Lung (tissue), 12 donors: ENCODE results near the gene ATXN3. TPM values are rescaled to one million over a fixed set of nuclear protein-coding genes. Genes with fewer than 3 reads are reported as not detected.

Experiments
- ATAC-seq: fragments of 200-7000 bp; cut with Tn5 transposase; one replicate; pipeline ENCODE4 v1.9.1; 2020; ENCODE audit warnings: moderate number of reproducible peaks; ENCODE audit not compliant: insufficient read depth, low FRiP score
- DNase-seq, 3 donors: peaks; one replicate each; pipeline ENCODE4 v3.0.0-alpha.2; 2013 to 2017
- H3K27ac ChIP-seq, 2 donors: one replicate each; pipeline ENCODE4 v1.5.1; 2013; ENCODE audit warnings: mild to moderate bottlenecking in 2 of 2, moderate library complexity in 2 of 2, control low read depth in 1 of 2, inconsistent platforms in 1 of 2, low read depth in 1 of 2, low read length in 1 of 2
- H3K27me3 ChIP-seq, 3 donors: one replicate each; pipeline ENCODE4 v1.5.1; 2013; ENCODE audit warnings: low read length in 2 of 3; ENCODE audit not compliant: control insufficient read depth in 3 of 3, insufficient read depth in 3 of 3
- H3K36me3 ChIP-seq, 4 donors: one replicate each; pipeline ENCODE4 v1.5.1; 2013; ENCODE audit warnings: low read length in 4 of 4, mild to moderate bottlenecking in 1 of 4, moderate library complexity in 1 of 4; ENCODE audit not compliant: control insufficient read depth in 4 of 4, insufficient read depth in 4 of 4
- H3K4me1 ChIP-seq, 5 donors: one replicate each; pipeline ENCODE4 v1.5.1; 2013; ENCODE audit warnings: low read length in 5 of 5, mild to moderate bottlenecking in 2 of 5, moderate library complexity in 1 of 5; ENCODE audit not compliant: control insufficient read depth in 5 of 5, insufficient read depth in 5 of 5
- H3K4me3 ChIP-seq: one replicate; pipeline ENCODE4 v1.5.1; 2013; ENCODE audit warnings: mild to moderate bottlenecking, control low read depth, moderate library complexity
- H3K9ac ChIP-seq, 2 donors: one replicate each; pipeline ENCODE4 v1.5.1; 2013; ENCODE audit warnings: low read length in 2 of 2, control low read depth in 1 of 2; ENCODE audit not compliant: insufficient read depth in 1 of 2
- H3K9me3 ChIP-seq, 4 donors: one replicate each; pipeline ENCODE4 v1.5.1; 2013; ENCODE audit warnings: low read length in 3 of 4, mild to moderate bottlenecking in 1 of 4, moderate library complexity in 1 of 4; ENCODE audit not compliant: control insufficient read depth in 4 of 4, insufficient read depth in 3 of 4
- WGBS, 2 donors: extraction: QIAGEN DNeasy Blood & Tissue Kit; methylation state at CpG; one replicate each; pipeline ENCODE4 v1.1.7; 2013; 5-methylcytosine and 5-hydroxymethylcytosine counted together
- polyA plus RNA-seq, 2 donors: library from polyadenylated mRNA; stranded (reverse); fragments of 200-250 nt; gene quantifications; one replicate each; pipeline ENCODE4 v1.2.1, GENCODE V29; 2013
- total RNA-seq, 2 donors: library from RNA; depleted of rRNA in 1 of 2; stranded (reverse); fragments of >200 nt in 1 of 2; gene quantifications; one replicate each; pipeline ENCODE4 v1.2.1, GENCODE V29; 2014 to 2021
- TF ChIP-seq, protein P1 (sequence below): IDR thresholded peaks from 2 replicates; pipeline ENCODE4 v1.5.1; 2012; ENCODE audit warnings: mild to moderate bottlenecking; ENCODE audit errors: control extremely low read depth, extremely low read depth
- donor health status: control.
- donor health status: control.
- donor health status: Bipolar disorder and iron deficiency.
- donor health status: healthy.
- donor health status: DM: yes; HTN: yes; CAD: no.

ATXN3 gene
- total and polyA plus RNA-seq, 4 donors: 13.7 to 68.1 (median 21.3) TPM

- H3K4me3 ChIP-seq: peak within 1 kb of the TSS; percentile 87
- no peaks in the 10 kb centered on the region for H3K9me3 ChIP-seq
- ATAC-seq: peak; percentile 91
- peak within 1 kb of the TSS; percentile 96 to 99 for H3K9ac ChIP-seq
- peak within 1 kb of the TSS; percentile 95 to 97 for H3K27ac ChIP-seq
- TF ChIP-seq, protein P1, sequence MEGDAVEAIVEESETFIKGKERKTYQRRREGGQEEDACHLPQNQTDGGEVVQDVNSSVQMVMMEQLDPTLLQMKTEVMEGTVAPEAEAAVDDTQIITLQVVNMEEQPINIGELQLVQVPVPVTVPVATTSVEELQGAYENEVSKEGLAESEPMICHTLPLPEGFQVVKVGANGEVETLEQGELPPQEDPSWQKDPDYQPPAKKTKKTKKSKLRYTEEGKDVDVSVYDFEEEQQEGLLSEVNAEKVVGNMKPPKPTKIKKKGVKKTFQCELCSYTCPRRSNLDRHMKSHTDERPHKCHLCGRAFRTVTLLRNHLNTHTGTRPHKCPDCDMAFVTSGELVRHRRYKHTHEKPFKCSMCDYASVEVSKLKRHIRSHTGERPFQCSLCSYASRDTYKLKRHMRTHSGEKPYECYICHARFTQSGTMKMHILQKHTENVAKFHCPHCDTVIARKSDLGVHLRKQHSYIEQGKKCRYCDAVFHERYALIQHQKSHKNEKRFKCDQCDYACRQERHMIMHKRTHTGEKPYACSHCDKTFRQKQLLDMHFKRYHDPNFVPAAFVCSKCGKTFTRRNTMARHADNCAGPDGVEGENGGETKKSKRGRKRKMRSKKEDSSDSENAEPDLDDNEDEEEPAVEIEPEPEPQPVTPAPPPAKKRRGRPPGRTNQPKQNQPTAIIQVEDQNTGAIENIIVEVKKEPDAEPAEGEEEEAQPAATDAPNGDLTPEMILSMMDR: no peak
- WGBS, 2 donors: 0 to 1% methylated on average over 48 to 55 of the region's 55 CpGs
- H3K36me3 ChIP-seq: peaks cover under 1 to 17% (median 7%) of the 10 kb centered on the region in 4 donors
- H3K27me3 ChIP-seq: no peaks in the 10 kb centered on the region
- H3K4me1 ChIP-seq: peaks cover 0 to 11% (median 6%) of the 10 kb centered on the region in 5 donors
- peak; percentile 86 to 88 (median 87) for DNase-seq
These were observed 15.4 kb upstream of the ATXN3 start, which contains the start of the genes CPSF2 and NDUFB1 for GRCh38 chr14:92121670-92122350. CPSF2 (plus strand) TSS chr14:92121969; CDS start chr14:92130985, 9,016 bp downstream. NDUFB1 (minus strand) TSS chr14:92121706; CDS start chr14:92117637, 4,069 bp downstream.

DNA sequence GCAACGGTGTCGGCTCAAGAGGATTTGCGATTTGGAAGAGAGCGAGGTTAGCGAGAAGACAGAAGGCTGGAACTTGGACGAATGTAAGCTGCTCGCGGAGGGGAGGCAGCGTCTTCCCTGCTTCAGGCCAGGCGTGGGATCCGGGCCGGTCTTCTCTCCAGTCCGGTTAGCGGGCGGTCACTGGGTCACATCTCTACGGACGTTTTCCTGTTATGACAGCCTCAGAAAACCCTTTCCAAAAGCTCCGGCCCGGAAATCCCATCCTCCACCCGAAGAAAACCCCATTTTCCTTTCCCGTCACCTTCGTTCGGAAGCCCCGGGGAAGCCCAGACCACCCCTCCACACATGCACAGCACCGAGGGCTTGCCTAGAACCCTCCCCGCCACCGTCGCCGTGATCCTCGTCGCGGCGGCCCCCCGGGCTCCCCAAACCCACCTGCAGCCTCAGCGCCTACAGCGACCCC is 14.9 kb upstream of the ATXN3 start:
- WGBS, 2 donors: 0% methylated on average over 36 of the region's 36 CpGs

DNA sequence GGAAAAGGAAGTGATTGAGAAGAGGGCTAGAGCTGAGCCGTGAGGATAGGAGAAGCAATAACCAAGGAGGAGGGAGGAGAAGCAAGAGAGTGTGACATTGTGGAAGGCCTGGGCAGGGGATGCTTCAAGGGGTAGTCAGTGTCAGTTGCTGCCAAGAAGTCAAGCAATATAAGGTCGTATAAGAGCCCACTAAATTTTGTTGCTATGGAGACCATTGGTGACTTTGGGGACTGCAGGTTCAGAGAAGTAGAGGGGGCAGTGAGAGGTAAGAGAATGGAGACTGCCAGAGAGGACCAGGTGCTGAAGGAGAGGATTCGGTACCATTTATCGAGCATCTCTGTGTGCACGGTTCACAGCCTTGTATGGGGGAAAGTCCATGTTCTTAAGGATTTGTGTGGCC is 3.1 kb upstream of the ATXN3 start:
- H3K27ac ChIP-seq: no peak overlapping the region
- H3K27me3 ChIP-seq: peaks cover 0 to 3% (median 0%) of the 10 kb centered on the region in 3 donors
- H3K36me3 ChIP-seq: peaks cover 0 to 2% (median 0%) of the 10 kb centered on the region in 4 donors
- TF ChIP-seq, protein P1: no peak
- 77 to 82% methylated on average over 5 of the region's 5 CpGs for WGBS, 2 donors
- no peak overlapping the region for H3K9ac ChIP-seq
- DNase-seq: no peak
- peaks cover 0 to 9% (median 3%) of the 10 kb centered on the region in 5 donors for H3K4me1 ChIP-seq
- no peak for ATAC-seq
- H3K4me3 ChIP-seq: no peak overlapping the region
- H3K9me3 ChIP-seq: no peaks in the 10 kb centered on the region

More for the DNA sequence above, 14.9 kb upstream of the ATXN3 start:
- peak overlapping the region; percentile 87 for H3K4me3 ChIP-seq
- DNase-seq (peak in 1 of 3 donors; percentile 63), ATAC-seq (peak; percentile 53)
- H3K9ac ChIP-seq: peak overlapping the region; percentile 20 to 99
- peaks cover 0 to 11% (median 6%) of the 10 kb centered on the region in 5 donors for H3K4me1 ChIP-seq
- H3K27ac ChIP-seq: peak overlapping the region; percentile 95 to 97
- no peaks in the 10 kb centered on the region for H3K27me3 ChIP-seq
- H3K9me3 ChIP-seq: no peaks in the 10 kb centered on the region
- peaks cover 0 to 20% (median 10%) of the 10 kb centered on the region in 4 donors for H3K36me3 ChIP-seq
- TF ChIP-seq, protein P1: no peak
